Peyer's patch (tissue), 4 donors: Measurements from ENCODE around the gene VSIG1.
A peak's percentile ranks its signal among the peaks of the same experiment; 100 is the strongest.

Experiments
- CTCF ChIP-seq, 6 experiments: fragments of 450-650 bp in 4 of 6; fragments of 200-600 bp in 2 of 6; sonication (generic) in 1 of 6; IDR thresholded peaks; one replicate each; pipeline ENCODE4 v1.5.1; 2017 to 2019; ENCODE audit warnings: antibody characterized with exemption in 6 of 6, mild to moderate bottlenecking in 3 of 6, moderate library complexity in 1 of 6
- POLR2A ChIP-seq, 2 donors: fragments of 450-650 bp; IDR thresholded peaks; one replicate each; pipeline ENCODE4 v1.5.1; 2017; ENCODE audit warnings: antibody characterized with exemption in 2 of 2, mild to moderate bottlenecking in 2 of 2, moderate library complexity in 2 of 2

- TF ChIP-seq POLR2A (IDR thresholded peaks at IDR 0.05): peak; percentile 12 to 51
- TF ChIP-seq CTCF (IDR thresholded peaks at IDR 0.05): peak in 3 of 6 experiments; percentile 4 to 24 (median 9)
Measured at GRCh38 chrX:108091264-108091877, 46.5 kb downstream of the VSIG1 start, which contains the start of the genes ATG4A and PSMD10.
